GM18858 (cell line): ENCODE measurements around the gene CACNA1S.

Experiments used
- ATAC-seq: cut with Tn5 transposase; IDR thresholded peaks from one replicate; pipeline ENCODE4 v1.9.1; 2021; ENCODE audit not compliant: unreplicated experiment

The CACNA1S gene

DNA sequence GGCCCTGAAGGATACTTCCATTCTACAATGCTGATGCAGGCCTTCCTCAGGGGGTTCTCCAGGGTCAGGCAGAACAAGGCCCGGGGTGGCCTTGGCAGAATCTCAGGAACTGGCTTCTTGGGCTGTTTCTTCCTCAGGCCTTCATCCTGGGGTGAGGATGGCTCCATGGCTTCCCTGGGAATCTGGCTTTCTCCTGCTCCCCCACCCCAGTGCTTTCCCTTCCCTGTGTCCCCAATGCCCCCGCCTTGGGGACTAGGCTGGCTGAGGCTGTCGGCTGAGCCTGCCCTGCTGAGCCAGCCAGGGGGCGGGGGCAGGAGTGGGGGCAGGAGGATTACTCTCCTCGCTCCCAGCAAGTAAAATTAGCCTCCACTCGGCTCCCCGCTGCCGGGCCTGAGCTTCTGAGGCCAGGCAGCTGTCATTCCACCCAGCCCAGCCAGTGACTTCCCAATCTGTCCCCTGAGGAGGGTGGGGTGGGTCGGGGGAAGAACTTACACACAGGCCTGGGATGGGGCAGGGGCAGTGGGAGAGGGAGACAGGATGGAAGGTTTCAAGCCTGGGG is at the start of gene CACNA1S:
TSS of gene CACNA1S (minus strand) at position 254 of the 559 bp plus-strand sequence. CDS start at position 167, 87 bp downstream.
- ATAC-seq, result no peak

GRCh38 chr1:201157949-201158348 is 45.7 kb upstream of the CACNA1S start:
- no peak for ATAC-seq

GRCh38 chr1:201156819-201157218 is 44.6 kb upstream of the CACNA1S start:
- no peak for ATAC-seq

GRCh38 chr1:201156346-201156745 is 44.1 kb upstream of the CACNA1S start:
- ATAC-seq, result no peak

GRCh38 chr1:201155354-201155753 is 43.1 kb upstream of the CACNA1S start:
- no peak for ATAC-seq

DNA sequence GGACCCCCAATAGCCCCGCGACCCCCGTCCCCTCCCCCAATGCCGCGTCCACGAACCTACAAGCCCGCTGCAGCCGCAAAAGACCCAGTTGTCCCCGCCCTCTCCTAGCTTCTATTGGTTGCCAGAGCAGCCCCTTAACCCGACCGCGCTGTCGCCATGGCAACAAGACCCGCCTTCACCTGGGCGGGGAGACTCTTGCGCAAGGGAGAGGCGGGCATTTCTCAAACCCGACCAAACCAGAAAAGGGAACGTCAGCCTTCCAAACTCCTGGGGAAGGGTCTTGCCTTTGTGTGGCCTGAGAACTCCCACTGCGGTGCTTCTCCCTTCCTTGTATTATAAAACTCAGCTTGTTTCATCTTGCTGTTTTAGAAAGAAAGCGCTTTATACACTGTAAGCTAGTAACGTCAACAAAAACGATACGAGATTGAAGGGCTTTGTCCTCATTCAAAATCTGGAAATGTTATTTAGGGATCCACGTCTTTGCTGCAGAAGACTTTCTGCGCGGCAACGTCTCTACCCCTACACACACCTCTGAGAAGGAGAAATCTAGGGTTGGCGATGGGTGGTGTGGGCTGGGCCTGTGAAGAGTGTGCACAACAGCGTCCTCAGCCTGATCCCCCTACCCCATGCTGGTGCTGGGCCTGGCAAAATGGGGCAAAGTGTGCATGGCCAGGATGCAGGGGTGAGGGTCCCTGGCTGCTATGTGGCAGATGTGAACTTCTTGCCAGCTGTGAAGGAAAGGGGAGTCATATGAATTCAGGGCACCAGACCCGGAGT is 42.4 kb upstream of the CACNA1S start, which contains the start of gene TMEM9:
TSS of gene TMEM9 (minus strand) at position 86 of the 777 bp plus-strand sequence. CDS start 551 bp downstream, outside the sequence.
- peak; percentile 85 for ATAC-seq

DNA sequence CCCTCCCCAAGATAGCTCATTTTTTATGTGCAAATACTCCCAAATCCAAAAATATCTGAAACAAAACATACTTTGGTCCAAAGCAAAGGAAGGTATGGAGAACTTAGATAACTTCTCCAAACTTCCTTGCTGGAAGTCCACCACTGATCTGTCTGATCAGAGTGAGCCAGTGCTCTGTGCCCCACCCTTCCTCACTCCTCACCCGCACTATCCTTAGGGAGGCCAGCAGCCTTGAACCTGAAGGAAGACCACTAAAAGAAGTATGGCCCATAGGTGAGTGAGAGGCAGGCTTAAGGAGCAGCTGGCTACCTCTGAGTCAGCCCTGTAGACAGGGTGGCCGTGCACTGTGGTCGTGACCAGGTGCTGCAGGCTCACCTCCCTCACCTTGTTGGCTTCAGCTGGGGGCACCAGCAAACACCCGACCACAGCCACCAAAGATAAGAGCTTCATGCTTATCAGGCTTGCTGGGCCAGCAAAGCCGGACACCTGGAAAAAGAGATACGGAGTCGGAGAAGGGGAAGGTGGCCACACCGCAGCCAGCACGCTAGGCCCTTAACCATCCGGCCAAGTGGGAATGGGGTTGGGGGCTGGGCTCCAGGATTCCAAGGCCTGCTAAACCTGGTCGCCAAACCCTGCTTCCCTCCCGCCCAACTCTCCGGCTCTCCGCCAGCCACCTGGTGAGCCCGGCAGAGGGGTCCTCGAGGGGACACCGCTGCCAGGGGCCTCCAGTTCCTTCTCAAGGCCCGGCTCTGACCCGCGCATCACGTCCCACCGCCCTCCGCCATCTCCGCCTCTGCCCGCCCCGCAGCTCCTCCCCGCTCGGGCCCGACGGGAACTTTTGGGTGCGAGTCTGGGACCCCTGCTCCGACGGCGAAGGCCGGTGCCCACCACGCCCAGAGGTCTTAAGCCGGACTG is 41.5 kb upstream of the CACNA1S start:
- peak; percentile 12 for ATAC-seq

- no peak for ATAC-seq
Measured at GRCh38 chr1:201149400-201149799, 37.2 kb upstream of the CACNA1S start.

DNA sequence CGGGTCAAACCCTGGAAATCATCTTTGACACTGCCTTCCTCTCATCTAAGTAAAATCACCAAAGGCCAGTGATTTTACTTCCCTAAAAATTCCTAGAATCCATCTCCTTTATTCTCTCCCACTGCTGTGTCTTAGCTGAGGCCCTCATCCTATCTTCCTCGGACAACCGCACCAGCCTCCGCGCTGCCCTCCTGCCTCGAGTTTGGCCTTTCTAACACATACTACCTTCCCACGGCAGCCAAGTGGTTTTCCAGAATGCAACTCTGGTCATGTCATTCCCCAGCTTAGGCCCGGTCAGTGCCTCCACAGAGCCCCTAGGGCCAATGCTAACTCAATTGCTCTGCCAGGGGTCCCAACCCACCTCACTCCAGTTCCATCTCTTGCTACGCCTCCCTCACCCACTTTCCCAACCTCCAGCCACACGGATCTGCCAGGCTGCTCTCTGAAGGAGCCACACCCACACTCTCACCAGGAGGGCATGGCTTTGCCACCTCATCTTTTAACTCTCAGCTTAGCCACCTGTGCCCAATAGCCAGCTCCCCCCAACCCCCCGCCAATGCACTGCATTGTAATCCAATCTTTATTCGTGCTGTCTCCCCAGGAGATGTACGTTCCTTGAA is 35.3 kb upstream of the CACNA1S start:
- ATAC-seq, result no peak

DNA sequence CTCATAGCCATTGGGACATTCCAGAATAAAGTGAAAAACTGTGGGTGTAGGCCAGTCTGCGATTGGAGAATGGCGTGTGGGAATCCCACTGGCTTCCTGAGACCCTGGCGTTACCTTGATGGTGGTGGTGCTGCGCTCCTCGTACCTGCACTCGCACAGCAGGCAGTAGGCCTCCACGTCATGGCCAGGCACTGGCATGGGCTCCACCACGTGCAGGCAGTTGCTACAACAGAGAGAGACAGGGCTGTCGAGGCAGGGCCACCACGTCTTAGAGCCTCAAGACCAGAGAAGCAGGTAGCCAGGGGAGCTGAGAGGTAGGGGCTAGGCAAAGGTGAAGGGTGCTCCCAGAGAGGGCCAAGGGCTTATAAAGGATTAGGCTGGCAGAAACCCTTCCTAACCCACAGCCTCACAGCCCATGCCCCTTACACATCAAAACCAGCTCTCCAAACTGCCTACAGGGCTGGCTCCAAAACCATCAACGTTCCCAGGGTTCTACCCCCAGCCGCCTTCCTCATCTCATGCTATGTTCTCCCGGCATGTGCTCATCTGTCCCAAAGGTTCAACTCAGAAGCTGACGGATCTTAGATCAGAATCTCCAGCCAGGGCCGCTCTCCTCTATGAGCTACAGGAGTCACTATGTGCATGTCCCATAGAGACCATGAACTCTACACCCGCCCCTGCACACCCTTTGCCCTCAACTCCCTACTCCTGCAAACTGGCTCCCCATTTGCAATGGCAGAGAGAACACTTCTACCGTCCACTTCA is 34.6 kb upstream of the CACNA1S start:
- ATAC-seq, result no peak

DNA sequence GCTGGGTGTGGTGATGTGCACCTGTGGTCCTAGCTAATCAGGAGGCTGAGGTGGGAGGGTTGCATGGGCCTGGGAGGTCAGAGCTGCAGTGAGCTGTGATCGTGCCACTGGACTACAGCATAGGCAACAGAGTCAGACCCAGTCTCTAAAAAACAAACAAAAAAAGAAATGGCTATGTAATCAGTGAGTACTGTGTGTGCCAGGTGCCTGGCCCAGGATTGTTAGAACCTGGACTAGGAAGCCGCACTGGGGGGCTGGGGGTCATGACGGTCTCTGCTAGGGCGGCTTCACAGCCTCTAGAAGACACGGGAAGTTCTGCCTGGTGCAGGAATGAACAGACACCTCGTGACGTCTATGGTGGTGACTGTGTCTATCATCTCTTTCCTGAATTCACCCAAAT is 33.6 kb upstream of the CACNA1S start:
- ATAC-seq, result no peak

GRCh38 chr1:201145132-201145531 is 32.9 kb upstream of the CACNA1S start:
- no peak for ATAC-seq

- no peak for ATAC-seq
Measured at GRCh38 chr1:201144701-201145100, 32.5 kb upstream of the CACNA1S start.

- no peak for ATAC-seq
Measured at GRCh38 chr1:201143726-201144635, 31.8 kb upstream of the CACNA1S start.

- ATAC-seq, result no peak
Measured at GRCh38 chr1:201142849-201143725, 30.9 kb upstream of the CACNA1S start.

DNA sequence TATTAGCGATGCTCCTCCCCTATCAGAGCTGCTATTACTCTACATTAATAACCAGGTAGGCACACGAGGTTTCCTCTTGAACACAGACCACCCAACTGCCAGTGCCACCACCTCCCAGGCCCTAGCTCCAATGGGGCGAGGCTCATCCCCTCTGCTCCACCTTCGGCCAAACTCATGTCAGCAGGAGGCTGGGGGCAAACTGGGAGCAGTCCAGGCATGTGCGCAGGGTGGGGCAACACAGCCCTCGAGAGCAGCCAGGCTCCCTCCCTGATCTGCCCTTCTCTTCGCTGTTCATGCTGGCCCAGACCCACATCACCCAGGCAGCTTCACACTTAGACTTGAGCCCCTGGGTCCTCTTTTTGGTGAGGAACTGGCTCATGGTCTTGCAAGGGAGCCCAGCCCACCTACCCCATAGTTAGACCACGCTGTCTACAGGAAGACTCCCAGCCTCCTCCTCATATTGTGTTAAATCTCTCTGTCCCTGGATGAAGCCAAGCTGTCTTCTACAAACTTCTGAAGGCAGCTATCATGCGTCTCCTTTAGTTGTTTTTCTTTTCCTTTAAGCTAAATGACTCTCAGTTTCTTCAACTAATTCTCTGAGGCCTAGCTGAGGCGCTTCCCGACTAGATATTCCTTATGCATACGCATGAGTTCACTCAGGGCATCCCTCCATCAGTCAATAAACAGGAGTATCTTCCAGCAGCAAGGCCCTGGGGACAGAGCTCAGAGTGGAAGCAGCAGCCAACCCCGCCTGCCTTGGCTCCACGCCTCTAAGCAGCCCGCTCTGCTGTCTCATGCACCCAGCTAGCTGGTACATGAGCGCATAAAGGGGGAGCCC is 30.0 kb upstream of the CACNA1S start:
- ATAC-seq, result no peak

DNA sequence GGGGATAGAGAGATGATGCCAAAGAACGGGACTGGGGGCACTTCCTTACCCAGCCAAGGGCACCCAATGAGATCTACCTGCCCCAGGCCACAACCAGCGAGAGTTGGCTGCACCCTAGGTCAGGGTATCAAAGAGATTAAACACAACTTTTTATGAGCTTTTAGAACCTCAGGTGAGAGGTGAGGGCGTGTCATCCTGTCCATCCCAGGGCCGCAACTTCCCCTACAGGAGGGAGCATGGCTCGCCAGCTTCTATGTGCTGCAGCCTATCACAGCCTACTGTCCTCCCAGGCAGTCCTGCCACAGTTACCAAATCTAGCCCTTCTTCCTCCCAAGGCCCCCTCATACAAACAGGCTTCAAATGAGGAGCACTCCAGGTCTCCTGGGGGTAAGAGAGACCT is 29.2 kb upstream of the CACNA1S start:
- ATAC-seq, result no peak

GRCh38 chr1:201140941-201141260 is 28.7 kb upstream of the CACNA1S start:
- ATAC-seq, result no peak
